Suppressor macrophage (primary cell): ENCODE results near the gene DNAH14.
A peak's percentile ranks its signal among the peaks of the same experiment; 100 is the strongest.
"Not testable (repeated sequence)": the region's sequence is repeated elsewhere in the genome, so short reads cannot be mapped to it uniquely, and the experiment has no call there.

Experiments
- DNase-seq, 4 experiments: peaks; one replicate each; pipeline ENCODE4 v3.0.0-alpha.2; 2020 to 2022

DNAH14 gene

GRCh38 chr1:224998185-224998584 is 68.7 kb downstream of the DNAH14 start:
- no peak for DNase-seq

GRCh38 chr1:225004396-225004795 is 74.9 kb downstream of the DNAH14 start:
- DNase-seq = no peak

- DNase-seq = not testable (repeated sequence)
Measured at GRCh38 chr1:225006352-225006751, 76.9 kb downstream of the DNAH14 start.

GRCh38 chr1:225008050-225008449 is 78.6 kb downstream of the DNAH14 start:
- DNase-seq = not testable (repeated sequence)

GRCh38 chr1:225021037-225021436 is 91.6 kb downstream of the DNAH14 start:
- DNase-seq = no peak

GRCh38 chr1:225026701-225027100 is 97.2 kb downstream of the DNAH14 start:
- no peak for DNase-seq

- not testable (repeated sequence) for DNase-seq
Measured at GRCh38 chr1:225036441-225036840, 107.0 kb downstream of the DNAH14 start.

GRCh38 chr1:225042263-225042662 is 112.8 kb downstream of the DNAH14 start:
- DNase-seq = no peak

- no peak for DNase-seq
Measured at GRCh38 chr1:225044258-225044657, 114.8 kb downstream of the DNAH14 start.

GRCh38 chr1:225049594-225049993 is 120.1 kb downstream of the DNAH14 start:
- DNase-seq = no peak

GRCh38 chr1:225063722-225064121 is 134.2 kb downstream of the DNAH14 start:
- no peak for DNase-seq

GRCh38 chr1:225070972-225071371 is 141.5 kb downstream of the DNAH14 start:
- no peak for DNase-seq

- no peak for DNase-seq
Measured at GRCh38 chr1:225097175-225097574, 167.7 kb downstream of the DNAH14 start.

- DNase-seq = no peak
Measured at GRCh38 chr1:225111000-225111399, 181.5 kb downstream of the DNAH14 start.

GRCh38 chr1:225113265-225113664 is 183.8 kb downstream of the DNAH14 start:
- DNase-seq = no peak

- peak in 1 of 4 experiments; percentile 2 for DNase-seq
Measured at GRCh38 chr1:225114354-225114990, 185.0 kb downstream of the DNAH14 start.

GRCh38 chr1:225119307-225119706 is 189.8 kb downstream of the DNAH14 start:
- DNase-seq = no peak

GRCh38 chr1:225121095-225121494 is 191.6 kb downstream of the DNAH14 start:
- no peak for DNase-seq

- DNase-seq = no peak
Measured at GRCh38 chr1:225131869-225132268, 202.4 kb downstream of the DNAH14 start.

- no peak for DNase-seq
Measured at GRCh38 chr1:225137976-225138375, 208.5 kb downstream of the DNAH14 start.

GRCh38 chr1:225143001-225143400 is 213.5 kb downstream of the DNAH14 start:
- DNase-seq = no peak

GRCh38 chr1:225146478-225146877 is 217.0 kb downstream of the DNAH14 start:
- no peak for DNase-seq

GRCh38 chr1:225147791-225148190 is 218.3 kb downstream of the DNAH14 start:
- DNase-seq = not testable (repeated sequence)

GRCh38 chr1:225152061-225152460 is 222.6 kb downstream of the DNAH14 start:
- no peak for DNase-seq

- DNase-seq = no peak
Measured at GRCh38 chr1:225155555-225155954, 226.1 kb downstream of the DNAH14 start.
